H1 (cell line): Measurements from ENCODE around the gene ALPL. TPM values are rescaled to one million over a fixed set of nuclear protein-coding genes. Genes with fewer than 3 reads are reported as not detected.

ENCODE experiments used
- CTCF ChIA-PET: fragments of 300-600 bp; sonication (Branson Sonifier 250); formaldehyde crosslinking; loops from one replicate; lab custom pipeline; 2021; ENCODE audit not compliant: partially characterized antibody; lab: Charles Lee
- POLR2A ChIA-PET: fragments of 300-600 bp; sonication (Branson Sonifier 250); formaldehyde crosslinking; loops from one replicate; lab custom pipeline; 2021; ENCODE audit warnings: inconsistent platforms; ENCODE audit not compliant: partially characterized antibody; lab: Charles Lee
- DNase-seq, 2 experiments: peaks; one replicate each; pipeline versions ENCODE4 v3.0.0 to v3.0.0-alpha.2; 2010 to 2022; ENCODE audit warnings: low spot score in 2 of 2, low read depth in 1 of 2, mixed read lengths in 1 of 2
- FAIRE-seq: peaks from 2 replicates; lab custom pipeline; 2011; peaks lifted over from hg19 to GRCh38; lab: Jason Lieb, UNC
- H2AFZ ChIP-seq: 2 replicates; pipeline ENCODE4 v1.8.1; 2012; ENCODE audit warnings: low read length, inconsistent platforms
- H2AK5ac ChIP-seq: 2 replicates; pipeline ENCODE4 v1.6.1; 2013; ENCODE audit warnings: low read depth, low read length
- H2BK120ac ChIP-seq: replicated peaks from 2 replicates; pipeline ENCODE3; 2013; ENCODE audit warnings: low read depth, low read length, inconsistent platforms
- H2BK12ac ChIP-seq: 2 replicates; pipeline ENCODE4 v1.6.1; 2013; ENCODE audit warnings: low read depth, low read length
- H2BK15ac ChIP-seq: 2 replicates; pipeline ENCODE4 v1.6.1; 2013; ENCODE audit warnings: low read length
- H2BK20ac ChIP-seq: 2 replicates; pipeline ENCODE4 v1.6.1; 2013; ENCODE audit warnings: low read length
- H2BK5ac ChIP-seq: 2 replicates; pipeline ENCODE4 v1.6.1; 2013; ENCODE audit warnings: low read depth, low read length
- H3K14ac ChIP-seq: 2 replicates; pipeline ENCODE4 v1.6.1; 2013; ENCODE audit warnings: inconsistent platforms; ENCODE audit not compliant: insufficient read length
- H3K18ac ChIP-seq: 2 replicates; pipeline ENCODE4 v1.6.1; 2013; ENCODE audit warnings: low read length; ENCODE audit errors: extremely low read depth
- H3K23ac ChIP-seq: 2 replicates; pipeline ENCODE4 v1.6.1; 2013; ENCODE audit warnings: inconsistent platforms; ENCODE audit not compliant: insufficient read length
- H3K23me2 ChIP-seq: 2 replicates; pipeline ENCODE4 v1.6.1; 2013; ENCODE audit warnings: low read depth, low read length
- H3K27ac ChIP-seq: 2 replicates; pipeline ENCODE4 v1.6.1; 2011; ENCODE audit warnings: low read depth, low read length, inconsistent platforms
- H3K27me3 ChIP-seq, 4 experiments: replicated peaks in 1 of 4; 1 replicate in 1 of 4; 2 replicates in 3 of 4; pipeline versions ENCODE4 v1.6.1 to v1.8.1; 2011 to 2013; ENCODE audit warnings: low read length in 3 of 4, mild to moderate bottlenecking in 3 of 4, inconsistent platforms in 2 of 4, mixed read lengths in 2 of 4, moderate library complexity in 1 of 4; ENCODE audit not compliant: control insufficient read depth in 3 of 4, insufficient read depth in 3 of 4; ENCODE audit errors: extremely low read depth in 1 of 4
- H3K36me3 ChIP-seq, 4 experiments: 2 replicates each; pipeline versions ENCODE4 v1.6.1 to v1.8.1; 2011 to 2013; ENCODE audit warnings: mild to moderate bottlenecking in 4 of 4, low read length in 3 of 4, moderate library complexity in 2 of 4, control low read depth in 1 of 4, inconsistent platforms in 1 of 4; ENCODE audit not compliant: insufficient read depth in 4 of 4, control insufficient read depth in 2 of 4
- H3K4ac ChIP-seq: replicated peaks from 2 replicates; pipeline ENCODE3; 2013; ENCODE audit warnings: low read length, low read depth, mixed read lengths, inconsistent platforms; ENCODE audit not compliant: insufficient read length
- H3K4me1 ChIP-seq, 4 experiments: replicated peaks in 1 of 4; 1 replicate in 1 of 4; 2 replicates in 3 of 4; pipeline versions ENCODE4 v1.6.1 to v1.8.1; 2011 to 2013; ENCODE audit warnings: low read length in 3 of 4, inconsistent platforms in 2 of 4, mixed read lengths in 1 of 4; ENCODE audit not compliant: insufficient read depth in 4 of 4, control insufficient read depth in 3 of 4
- H3K4me2 ChIP-seq, 2 experiments: 2 replicates each; pipeline versions ENCODE4 v1.6.1 to v1.8.1; 2011 to 2013; ENCODE audit warnings: low read depth in 2 of 2, low read length in 2 of 2, control low read depth in 1 of 2, inconsistent platforms in 1 of 2, mild to moderate bottlenecking in 1 of 2; ENCODE audit not compliant: insufficient read depth in 1 of 2
- H3K4me3 ChIP-seq, 4 experiments: fragments of 200-600, 300-600 bp in 1 of 4; sonication (generic), shearing (Covaris generic), sonication (Bioruptor Twin) in 1 of 4; 2 replicates each; pipeline versions ENCODE4 v1.5.1 to v1.8.1; 2011 to 2016; ENCODE audit warnings: low read length in 4 of 4, low read depth in 3 of 4, control low read depth in 2 of 4, inconsistent platforms in 2 of 4, mild to moderate bottlenecking in 2 of 4, mixed read lengths in 1 of 4, moderate library complexity in 1 of 4; ENCODE audit not compliant: insufficient read depth in 2 of 4; ENCODE audit errors: extremely low read depth in 1 of 4
- H3K56ac ChIP-seq: replicated peaks from 2 replicates; pipeline ENCODE3; 2013; ENCODE audit warnings: low read depth, mild to moderate bottlenecking, mixed read lengths, low read length, inconsistent platforms; ENCODE audit not compliant: insufficient read length
- H3K79me1 ChIP-seq: 2 replicates; pipeline ENCODE4 v1.6.1; 2013; ENCODE audit warnings: low read depth, low read length, control low read depth
- H3K79me2 ChIP-seq, 2 experiments: 2 replicates each; pipeline versions ENCODE4 v1.6.1 to v1.8.1; 2012 to 2013; ENCODE audit warnings: low read length in 2 of 2, mild to moderate bottlenecking in 2 of 2, inconsistent platforms in 1 of 2; ENCODE audit not compliant: insufficient read depth in 2 of 2, control insufficient read depth in 1 of 2
- H3K9ac ChIP-seq, 4 experiments: replicated peaks in 1 of 4; 1 replicate in 1 of 4; 2 replicates in 3 of 4; pipeline versions ENCODE4 v1.6.1 to v1.8.1; 2011 to 2013; ENCODE audit warnings: low read depth in 3 of 4, low read length in 3 of 4, control low read depth in 2 of 4, mild to moderate bottlenecking in 2 of 4, moderate library complexity in 2 of 4, inconsistent platforms in 1 of 4; ENCODE audit errors: extremely low read depth in 1 of 4
- H3K9me3 ChIP-seq, 2 experiments: 2 replicates each; pipeline versions ENCODE4 v1.6.1 to v1.8.1; 2012 to 2013; ENCODE audit warnings: mild to moderate bottlenecking in 2 of 2, moderate library complexity in 2 of 2, control low read depth in 1 of 2, inconsistent platforms in 1 of 2, low read depth in 1 of 2, low read length in 1 of 2, mixed read lengths in 1 of 2; ENCODE audit not compliant: insufficient read depth in 2 of 2
- H4K20me1 ChIP-seq, 2 experiments: replicated peaks in 1 of 2; 2 replicates each; pipeline versions ENCODE3 to v1.8.1; 2011 to 2013; ENCODE audit warnings: inconsistent platforms in 2 of 2, low read length in 2 of 2, mild to moderate bottlenecking in 1 of 2; ENCODE audit not compliant: insufficient read depth in 2 of 2, control insufficient read depth in 1 of 2
- H4K5ac ChIP-seq: 2 replicates; pipeline ENCODE4 v1.6.1; 2013; ENCODE audit warnings: low read length, low read depth, mixed read lengths, inconsistent platforms; ENCODE audit not compliant: insufficient read length
- H4K8ac ChIP-seq: 2 replicates; pipeline ENCODE4 v1.8.0; 2013; ENCODE audit warnings: mild to moderate bottlenecking, moderate library complexity, low read length, inconsistent platforms; ENCODE audit not compliant: insufficient read depth; ENCODE audit errors: extremely low read depth
- H4K91ac ChIP-seq: replicated peaks from 2 replicates; pipeline ENCODE3; 2013; ENCODE audit warnings: low read length, mixed read lengths, inconsistent platforms; ENCODE audit not compliant: insufficient read length
- CTCF ChIP-seq, 3 experiments: IDR thresholded peaks; 1 replicate in 2 of 3; 2 replicates in 1 of 3; pipeline versions ENCODE4 v1.5.1 to v1.6.1; 2011; ENCODE audit warnings: low read length in 3 of 3, mild to moderate bottlenecking in 3 of 3, inconsistent platforms in 2 of 3, low read depth in 1 of 3, moderate library complexity in 1 of 3; ENCODE audit not compliant: insufficient read depth in 1 of 3; ENCODE audit errors: control extremely low read depth in 1 of 3
- GABPA ChIP-seq: IDR thresholded peaks from 2 replicates; pipeline ENCODE4 v1.6.1; 2011; ENCODE audit warnings: mild to moderate bottlenecking, low read length, moderate library complexity, borderline replicate concordance; ENCODE audit not compliant: insufficient read depth
- POU5F1 ChIP-seq: IDR thresholded peaks from 2 replicates; pipeline ENCODE4 v1.6.1; 2011; ENCODE audit warnings: low read depth, mild to moderate bottlenecking, low read length, moderate library complexity
- RAD21 ChIP-seq, 2 experiments: IDR thresholded peaks in 1 of 2; conservative IDR thresholded peaks in 1 of 2; 2 replicates each; pipeline ENCODE4 v1.6.1; 2011; ENCODE audit warnings: low read depth in 2 of 2, low read length in 2 of 2, improper control_type of control experiment in 1 of 2, inconsistent platforms in 1 of 2, mild to moderate bottlenecking in 1 of 2, moderate library complexity in 1 of 2
- SIN3A ChIP-seq, 2 experiments: IDR thresholded peaks in 1 of 2; conservative IDR thresholded peaks in 1 of 2; 2 replicates each; pipeline ENCODE4 v1.6.1; 2011 to 2012; ENCODE audit warnings: low read length in 2 of 2, improper control_type of control experiment in 1 of 2, low read depth in 1 of 2, mild to moderate bottlenecking in 1 of 2
- ZNF274 ChIP-seq: IDR thresholded peaks from 2 replicates; pipeline ENCODE4 v1.7.0; 2012; ENCODE audit warnings: low read length, borderline replicate concordance; ENCODE audit errors: extremely low read depth
- WGBS, 2 experiments: shearing (Covaris generic) in 1 of 2; methylation state at CpG; one replicate each; pipeline versions ENCODE4 v1.1.6 to v1.1.7; 2013 to 2015; ENCODE audit warnings: low lambda C conversion rate in 2 of 2, mixed read lengths in 2 of 2, inconsistent platforms in 1 of 2, low coverage in 1 of 2, missing lambda C conversion rate in 1 of 2; ENCODE audit not compliant: insufficient replicate concordance in 2 of 2, insufficient coverage in 1 of 2, insufficient read length in 1 of 2; ENCODE audit errors: extremely low coverage in 1 of 2, missing lambda C conversion rate in 1 of 2; 5-methylcytosine and 5-hydroxymethylcytosine counted together
- polyA plus RNA-seq, 7 experiments: library from polyadenylated mRNA; depleted of rRNA in 3 of 7; stranded (reverse) in 5 of 7; unstranded in 2 of 7; fragments of >200 nt in 5 of 7; fragments of 200-250 nt in 2 of 7; gene quantifications; 1 replicate in 5 of 7; 2 replicates in 1 of 7; 4 replicates in 1 of 7; pipeline versions ENCODE4 v1.2.1 to v1.2.3, GENCODE V29; 2011 to 2013; ENCODE audit warnings: missing spikeins in 2 of 7, mixed read lengths in 2 of 7
- total RNA-seq: library from RNA; stranded (reverse); fragmentation: NEBNext Ultra II Directional; extraction: Animal tissue kit (Norgen Biotek cat#: 25700); gene quantifications from 2 replicates; pipeline ENCODE4 v1.2.1, GENCODE V29; 2021

The ALPL gene
- total and polyA plus RNA-seq, 2 of the 8 experiments (the other 6 are each of a cell fraction or from before 2014, with no cell fraction given) = 175 to 362 TPM

- H2AFZ ChIP-seq = no peak overlapping the region
- no peak overlapping the region for H2AK5ac ChIP-seq
- H3K9me3 ChIP-seq = no peaks in the 10 kb centered on the region
- H3K23ac ChIP-seq = no peak overlapping the region
- H3K4me2 ChIP-seq = no peak overlapping the region
- no peaks in the 10 kb centered on the region for H3K23me2 ChIP-seq
- no peak for TF ChIP-seq POU5F1
- peak; percentile 43 to 71 (median 64) for TF ChIP-seq CTCF (IDR thresholded peaks at IDR 0.05; ENCODE audit: control extremely low read depth in 1 of 3, insufficient read depth in 1 of 3, low read depth in 1 of 3, low read length in 3 of 3)
- TF ChIP-seq SIN3A (conservative IDR thresholded peaks at IDR 0.05 in 1 of 2, IDR thresholded peaks at IDR 0.05 in 1 of 2; ENCODE audit: low read depth in 1 of 2, low read length in 2 of 2) = peak; percentile 78 to 88; a peak in 2 of 4 replicates
- TF ChIP-seq RAD21 (IDR thresholded peaks at IDR 0.05 in 1 of 2, conservative IDR thresholded peaks at IDR 0.05 in 1 of 2; ENCODE audit: low read depth in 2 of 2, low read length in 2 of 2) = peak; percentile 49 to 73
- no peak for TF ChIP-seq ZNF274
- TF ChIP-seq GABPA = no peak; the same call in 1 of the 2 replicates
- TF ChIP-seq, all 59 proteins: peak for 3
- H3K4me1 ChIP-seq = peaks cover 15 to 21% (median 18%) of the 10 kb centered on the region in 4 experiments
- DNase-seq (no peak), FAIRE-seq (peak; percentile 92)
- peaks cover 0 to 55% of the 10 kb centered on the region in 2 experiments; a peak in 2 of 4 replicates for H3K79me2 ChIP-seq
- H3K9ac ChIP-seq = no peak overlapping the region
- H3K56ac ChIP-seq = no peak overlapping the region
- no peak overlapping the region for H2BK20ac ChIP-seq
- no peak overlapping the region for H4K91ac ChIP-seq
- WGBS, 2 experiments = 62% methylated on average over 11 of the region's 11 CpGs; no CpG with 5 or more reads in 1 of the 2 experiments
- no peak overlapping the region for H3K27ac ChIP-seq
- no peak overlapping the region for H3K18ac ChIP-seq
- H3K14ac ChIP-seq = no peak overlapping the region
- no peak overlapping the region for H2BK5ac ChIP-seq
- H3K4me3 ChIP-seq = no peak overlapping the region
- H2BK12ac ChIP-seq = no peak overlapping the region
- no peak overlapping the region for H3K4ac ChIP-seq
- H4K20me1 ChIP-seq = peaks cover 1 to 15% of the 10 kb centered on the region in 2 experiments
- ChIA-PET POLR2A (interaction anchor here (1.0 to 3.6 kb wide), 3 partner anchors 9 to 25 kb away, joined by 3 to 16 read pairs (median 3); no protein-coding TSS in a partner anchor), CTCF (interaction anchor here (0.6 to 13.3 kb wide), 19 partner anchors 9 to 1608 kb away, joined by 3 to 372 read pairs (median 4); partner anchors contain the start of gene ALPL)
- 0 out of 8 replicates have a peak, but pooled peaks cover 0 to 2% (median 0%) of the 10 kb centered on the region in 4 experiments for H3K36me3 ChIP-seq
- peaks cover 20% of the 10 kb centered on the region for H3K79me1 ChIP-seq
- no peak overlapping the region for H2BK15ac ChIP-seq
- no peak overlapping the region for H2BK120ac ChIP-seq
- H4K8ac ChIP-seq = no peak overlapping the region
- H3K27me3 ChIP-seq = no peaks in the 10 kb centered on the region
- H4K5ac ChIP-seq = no peak overlapping the region
Measured at GRCh38 chr1:21534674-21535378, 25.6 kb downstream of the ALPL start.
